ENCODE measurements around the gene YTHDC1. TPM values are rescaled to one million over a fixed set of nuclear protein-coding genes. Genes with fewer than 3 reads are reported as not detected.

The YTHDC1 gene
- polyA plus RNA-seq, 1 of the 3 experiments (the other 2 are of a cell fraction), result 31.3 TPM

DNA sequence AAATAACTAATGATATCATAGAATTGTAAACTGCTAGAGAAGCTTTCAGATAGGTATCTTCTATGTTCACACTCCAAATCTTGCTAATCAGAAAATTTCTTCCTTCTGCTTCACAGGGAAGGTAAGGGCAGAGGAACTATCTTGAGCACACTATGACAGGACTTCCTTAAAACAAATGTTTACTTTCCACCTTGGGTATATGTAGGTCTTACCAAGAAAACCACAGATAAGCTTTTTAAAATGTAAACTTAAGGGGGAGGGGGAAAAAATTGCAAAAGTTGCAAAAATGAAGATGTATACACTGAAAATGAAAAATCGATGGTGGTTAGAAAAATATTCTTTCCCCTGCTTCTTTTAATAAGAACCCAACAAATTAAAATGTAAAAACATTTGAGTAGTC lies 30.9 kb downstream of the YTHDC1 start:
- WGBS (ENCODE audit: low lambda C conversion rate), result 95% methylated on average over 1 of the region's 1 CpG
- H3K79me2 ChIP-seq (ENCODE audit: insufficient read depth), result 0 out of 2 replicates have a peak, but pooled peaks cover 1% of the 10 kb centered on the region
- DNase-seq, result no peak
- H3K9me2 ChIP-seq, result no peaks in the 10 kb centered on the region
- no peak overlapping the region for H3K4me2 ChIP-seq
- H4K20me1 ChIP-seq (ENCODE audit: insufficient read depth), result no peaks in the 10 kb centered on the region
- ChIA-PET POLR2A (no interaction called here), CTCF (no interaction called here)
- no peaks in the 10 kb centered on the region for H3K9me3 ChIP-seq
- H3K9ac ChIP-seq, result no peak overlapping the region
- no peak overlapping the region for H2AFZ ChIP-seq (ENCODE audit: low read depth)
- peaks cover 88 to 94% of the 10 kb centered on the region in 2 experiments for H3K36me3 ChIP-seq (replicated peaks in 1 of 2; ENCODE audit: control insufficient read depth in 1 of 2, insufficient read depth in 2 of 2, low read length in 1 of 2)
- H3K4me1 ChIP-seq (ENCODE audit: control insufficient read depth in 1 of 2, insufficient read depth in 2 of 2, low read depth in 1 of 2, low read length in 1 of 2), result peaks cover 0 to 2% of the 10 kb centered on the region in 2 experiments; a peak in 1 of 4 replicates
- TF ChIP-seq RXRA (IDR thresholded peaks at IDR 0.05; ENCODE audit: borderline replicate concordance, low read depth), result no peak
- no peak for TF ChIP-seq NFIC (IDR thresholded peaks at IDR 0.05; ENCODE audit: borderline replicate concordance)
- TF ChIP-seq MEF2A (IDR thresholded peaks at IDR 0.05; ENCODE audit: borderline replicate concordance, low read depth), result no peak
- TF ChIP-seq POLR2AphosphoS5 (IDR thresholded peaks at IDR 0.05; ENCODE audit: low read depth, low read length), result no peak
- TF ChIP-seq SMC3 (IDR thresholded peaks at IDR 0.05; ENCODE audit: low read depth, low read length), result no peak
- TF ChIP-seq, protein P1, sequence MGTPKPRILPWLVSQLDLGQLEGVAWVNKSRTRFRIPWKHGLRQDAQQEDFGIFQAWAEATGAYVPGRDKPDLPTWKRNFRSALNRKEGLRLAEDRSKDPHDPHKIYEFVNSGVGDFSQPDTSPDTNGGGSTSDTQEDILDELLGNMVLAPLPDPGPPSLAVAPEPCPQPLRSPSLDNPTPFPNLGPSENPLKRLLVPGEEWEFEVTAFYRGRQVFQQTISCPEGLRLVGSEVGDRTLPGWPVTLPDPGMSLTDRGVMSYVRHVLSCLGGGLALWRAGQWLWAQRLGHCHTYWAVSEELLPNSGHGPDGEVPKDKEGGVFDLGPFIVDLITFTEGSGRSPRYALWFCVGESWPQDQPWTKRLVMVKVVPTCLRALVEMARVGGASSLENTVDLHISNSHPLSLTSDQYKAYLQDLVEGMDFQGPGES (IDR thresholded peaks at IDR 0.05; ENCODE audit: low read depth, low read length), result no peak
- no peaks in the 10 kb centered on the region for H3K27me3 ChIP-seq (ENCODE audit: insufficient read depth)
- peaks cover 7% of the 10 kb centered on the region for H3F3A ChIP-seq (replicated peaks; ENCODE audit: insufficient read depth)
- no peak overlapping the region for H3K27ac ChIP-seq (ENCODE audit: low read depth in 2 of 2, low read length in 1 of 2)
- H3K4me3 ChIP-seq (ENCODE audit: low read depth in 2 of 2, low read length in 1 of 2), result no peak overlapping the region

DNA sequence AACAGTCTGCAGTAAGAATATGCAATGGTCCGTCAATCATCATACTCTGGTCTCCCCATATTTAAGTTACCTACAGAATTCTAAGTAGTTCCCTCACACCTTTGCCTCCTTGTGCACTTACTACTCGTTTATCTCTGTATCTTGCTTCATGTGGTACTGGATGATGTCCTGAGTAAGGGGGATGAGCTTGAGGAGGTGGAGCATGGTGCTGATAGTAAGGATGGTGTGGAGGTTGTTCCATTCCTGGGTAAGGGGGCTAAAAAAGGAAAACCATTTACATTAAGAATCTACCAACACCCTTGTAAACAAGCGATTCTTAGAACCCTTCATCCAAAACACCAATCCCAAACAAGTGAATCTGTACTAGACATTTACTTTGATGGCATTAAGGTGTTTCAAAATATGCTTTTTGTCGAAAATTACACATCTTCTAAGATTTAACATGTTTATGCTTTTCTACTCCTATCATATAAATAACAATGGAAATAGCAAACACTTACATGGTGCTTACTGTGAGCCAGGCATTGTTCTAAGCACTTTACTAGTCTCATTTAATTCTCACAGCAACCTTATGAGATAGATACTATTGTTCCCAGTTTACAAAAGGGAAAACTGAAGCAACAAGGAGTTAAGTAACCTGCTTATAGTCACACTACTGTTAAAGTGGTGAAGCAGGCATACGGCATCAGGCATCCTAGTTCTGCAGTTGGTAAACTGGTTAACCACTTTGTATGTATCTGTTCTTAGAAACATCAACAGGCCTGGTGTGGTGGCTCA lies 33.5 kb downstream of the YTHDC1 start:
- H3K4me2 ChIP-seq, result no peak overlapping the region
- DNase-seq, result no peak
- H3K9ac ChIP-seq, result no peak overlapping the region
- 97% methylated on average over 5 of the region's 5 CpGs for WGBS (ENCODE audit: low lambda C conversion rate)
- no peak overlapping the region for H3K27ac ChIP-seq (ENCODE audit: low read depth in 2 of 2, low read length in 1 of 2)
- ChIA-PET POLR2A (no interaction called here), CTCF (interaction anchor here (1.3 kb wide), 1 partner anchor 8 kb away, joined by 3 read pairs; no protein-coding TSS in a partner anchor)
- no peaks in the 10 kb centered on the region for H4K20me1 ChIP-seq (ENCODE audit: insufficient read depth)
- H3K79me2 ChIP-seq (ENCODE audit: insufficient read depth), result no peaks in the 10 kb centered on the region
- no peaks in the 10 kb centered on the region for H3K27me3 ChIP-seq (ENCODE audit: insufficient read depth)
- no peaks in the 10 kb centered on the region for H3K9me2 ChIP-seq
- H2AFZ ChIP-seq (ENCODE audit: low read depth), result no peak overlapping the region
- no peaks in the 10 kb centered on the region for H3K9me3 ChIP-seq
- peaks cover 7% of the 10 kb centered on the region for H3F3A ChIP-seq (replicated peaks; ENCODE audit: insufficient read depth)
- H3K36me3 ChIP-seq (replicated peaks in 1 of 2; ENCODE audit: control insufficient read depth in 1 of 2, insufficient read depth in 2 of 2, low read length in 1 of 2), result peaks cover 83 to 88% of the 10 kb centered on the region in 2 experiments
- H3K4me3 ChIP-seq (ENCODE audit: low read depth in 2 of 2, low read length in 1 of 2), result no peak overlapping the region
- peaks cover 0 to 2% of the 10 kb centered on the region in 2 experiments; a peak in 1 of 4 replicates for H3K4me1 ChIP-seq (ENCODE audit: control insufficient read depth in 1 of 2, insufficient read depth in 2 of 2, low read depth in 1 of 2, low read length in 1 of 2)
- TF ChIP-seq, protein P2, sequence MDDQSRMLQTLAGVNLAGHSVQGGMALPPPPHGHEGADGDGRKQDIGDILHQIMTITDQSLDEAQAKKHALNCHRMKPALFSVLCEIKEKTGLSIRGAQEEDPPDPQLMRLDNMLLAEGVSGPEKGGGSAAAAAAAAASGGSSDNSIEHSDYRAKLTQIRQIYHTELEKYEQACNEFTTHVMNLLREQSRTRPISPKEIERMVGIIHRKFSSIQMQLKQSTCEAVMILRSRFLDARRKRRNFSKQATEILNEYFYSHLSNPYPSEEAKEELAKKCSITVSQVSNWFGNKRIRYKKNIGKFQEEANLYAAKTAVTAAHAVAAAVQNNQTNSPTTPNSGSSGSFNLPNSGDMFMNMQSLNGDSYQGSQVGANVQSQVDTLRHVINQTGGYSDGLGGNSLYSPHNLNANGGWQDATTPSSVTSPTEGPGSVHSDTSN (IDR thresholded peaks at IDR 0.05), result no peak
- TF ChIP-seq, protein P3, sequence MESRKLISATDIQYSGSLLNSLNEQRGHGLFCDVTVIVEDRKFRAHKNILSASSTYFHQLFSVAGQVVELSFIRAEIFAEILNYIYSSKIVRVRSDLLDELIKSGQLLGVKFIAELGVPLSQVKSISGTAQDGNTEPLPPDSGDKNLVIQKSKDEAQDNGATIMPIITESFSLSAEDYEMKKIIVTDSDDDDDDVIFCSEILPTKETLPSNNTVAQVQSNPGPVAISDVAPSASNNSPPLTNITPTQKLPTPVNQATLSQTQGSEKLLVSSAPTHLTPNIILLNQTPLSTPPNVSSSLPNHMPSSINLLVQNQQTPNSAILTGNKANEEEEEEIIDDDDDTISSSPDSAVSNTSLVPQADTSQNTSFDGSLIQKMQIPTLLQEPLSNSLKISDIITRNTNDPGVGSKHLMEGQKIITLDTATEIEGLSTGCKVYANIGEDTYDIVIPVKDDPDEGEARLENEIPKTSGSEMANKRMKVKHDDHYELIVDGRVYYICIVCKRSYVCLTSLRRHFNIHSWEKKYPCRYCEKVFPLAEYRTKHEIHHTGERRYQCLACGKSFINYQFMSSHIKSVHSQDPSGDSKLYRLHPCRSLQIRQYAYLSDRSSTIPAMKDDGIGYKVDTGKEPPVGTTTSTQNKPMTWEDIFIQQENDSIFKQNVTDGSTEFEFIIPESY (IDR thresholded peaks at IDR 0.05; ENCODE audit: borderline replicate concordance, low read depth), result no peak
- TF ChIP-seq EP300 (IDR thresholded peaks at IDR 0.05; ENCODE audit: borderline replicate concordance in 1 of 2, low read depth in 1 of 2, low read length in 1 of 2) (no peak), FOXJ3 (CRISPR knock-in tag; IDR thresholded peaks at IDR 0.05) (no peak), TEAD4 (IDR thresholded peaks at IDR 0.05; ENCODE audit: borderline replicate concordance, insufficient read depth) (no peak), RXRA (IDR thresholded peaks at IDR 0.05; ENCODE audit: borderline replicate concordance, low read depth) (no peak), JUND (IDR thresholded peaks at IDR 0.05) (no peak), EZH2phosphoT487 (IDR thresholded peaks at IDR 0.05; ENCODE audit: borderline replicate concordance, low read depth) (no peak), FOXM1 (IDR thresholded peaks at IDR 0.05; ENCODE audit: low read depth) (no peak), ELF1 (IDR thresholded peaks at IDR 0.05) (no peak), RCOR1 (IDR thresholded peaks at IDR 0.05; ENCODE audit: low read length) (no peak), YY1 (IDR thresholded peaks at IDR 0.05; ENCODE audit: low read depth) (no peak)
- TF ChIP-seq, protein P4, sequence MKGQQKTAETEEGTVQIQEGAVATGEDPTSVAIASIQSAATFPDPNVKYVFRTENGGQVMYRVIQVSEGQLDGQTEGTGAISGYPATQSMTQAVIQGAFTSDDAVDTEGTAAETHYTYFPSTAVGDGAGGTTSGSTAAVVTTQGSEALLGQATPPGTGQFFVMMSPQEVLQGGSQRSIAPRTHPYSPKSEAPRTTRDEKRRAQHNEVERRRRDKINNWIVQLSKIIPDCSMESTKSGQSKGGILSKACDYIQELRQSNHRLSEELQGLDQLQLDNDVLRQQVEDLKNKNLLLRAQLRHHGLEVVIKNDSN (IDR thresholded peaks at IDR 0.05; ENCODE audit: borderline replicate concordance, low read depth), result no peak
- TF ChIP-seq, protein P5, sequence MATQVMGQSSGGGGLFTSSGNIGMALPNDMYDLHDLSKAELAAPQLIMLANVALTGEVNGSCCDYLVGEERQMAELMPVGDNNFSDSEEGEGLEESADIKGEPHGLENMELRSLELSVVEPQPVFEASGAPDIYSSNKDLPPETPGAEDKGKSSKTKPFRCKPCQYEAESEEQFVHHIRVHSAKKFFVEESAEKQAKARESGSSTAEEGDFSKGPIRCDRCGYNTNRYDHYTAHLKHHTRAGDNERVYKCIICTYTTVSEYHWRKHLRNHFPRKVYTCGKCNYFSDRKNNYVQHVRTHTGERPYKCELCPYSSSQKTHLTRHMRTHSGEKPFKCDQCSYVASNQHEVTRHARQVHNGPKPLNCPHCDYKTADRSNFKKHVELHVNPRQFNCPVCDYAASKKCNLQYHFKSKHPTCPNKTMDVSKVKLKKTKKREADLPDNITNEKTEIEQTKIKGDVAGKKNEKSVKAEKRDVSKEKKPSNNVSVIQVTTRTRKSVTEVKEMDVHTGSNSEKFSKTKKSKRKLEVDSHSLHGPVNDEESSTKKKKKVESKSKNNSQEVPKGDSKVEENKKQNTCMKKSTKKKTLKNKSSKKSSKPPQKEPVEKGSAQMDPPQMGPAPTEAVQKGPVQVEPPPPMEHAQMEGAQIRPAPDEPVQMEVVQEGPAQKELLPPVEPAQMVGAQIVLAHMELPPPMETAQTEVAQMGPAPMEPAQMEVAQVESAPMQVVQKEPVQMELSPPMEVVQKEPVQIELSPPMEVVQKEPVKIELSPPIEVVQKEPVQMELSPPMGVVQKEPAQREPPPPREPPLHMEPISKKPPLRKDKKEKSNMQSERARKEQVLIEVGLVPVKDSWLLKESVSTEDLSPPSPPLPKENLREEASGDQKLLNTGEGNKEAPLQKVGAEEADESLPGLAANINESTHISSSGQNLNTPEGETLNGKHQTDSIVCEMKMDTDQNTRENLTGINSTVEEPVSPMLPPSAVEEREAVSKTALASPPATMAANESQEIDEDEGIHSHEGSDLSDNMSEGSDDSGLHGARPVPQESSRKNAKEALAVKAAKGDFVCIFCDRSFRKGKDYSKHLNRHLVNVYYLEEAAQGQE (IDR thresholded peaks at IDR 0.05; ENCODE audit: low read depth, low read length), result no peak

Measured in SK-N-SH (cell line).